ENCODE results near the gene SPON1. TPM values are rescaled to one million over a fixed set of nuclear protein-coding genes. Genes with fewer than 3 reads are reported as not detected.
A peak's percentile ranks its signal among the peaks of the same experiment; 100 is the strongest.

The SPON1 gene
- total RNA-seq, 3 donors from 2014 or later (not counting 1 experiment from before 2014, with no cell fraction given), result 0.09 to 0.18 TPM; not detected in 1

GRCh38 chr11:14234446-14234845, 271.9 kb downstream of the SPON1 start:
- no peaks in the 10 kb centered on the region for H3K36me3 Mint-ChIP-seq
- Histone ChIP-seq H3K27me3 (ENCODE audit: control insufficient read depth, insufficient read depth, low read length) (no peaks in the 10 kb centered on the region), H3K4me3 (ENCODE audit: low read length) (no peak overlapping the region), H3K4me1 (ENCODE audit: control insufficient read depth, insufficient read depth, low read length) (peaks cover 11% of the 10 kb centered on the region), H3K27ac (ENCODE audit: low read length) (no peak overlapping the region), H3K9me3 (ENCODE audit: control insufficient read depth, insufficient read depth, low read length) (no peaks in the 10 kb centered on the region), H3K36me3 (ENCODE audit: control insufficient read depth, insufficient read depth, low read length) (no peaks in the 10 kb centered on the region)
- WGBS (ENCODE audit: insufficient coverage), result 89% methylated on average over 6 of the region's 6 CpGs
- intact Hi-C loops (cut with micrococcal nuclease), result no loop called here
- no peaks in the 10 kb centered on the region for H3K9me3 Mint-ChIP-seq
- no peak overlapping the region for H3K27ac Mint-ChIP-seq
- ATAC-seq (no peak), DNase-seq (no peak)
- H3K4me1 Mint-ChIP-seq, result no peaks in the 10 kb centered on the region
- TF ChIP-seq CTCF (IDR thresholded peaks at IDR 0.05), result no peak
- H3K27me3 Mint-ChIP-seq (ENCODE audit: low read depth in 2 of 2), result peaks cover 19 to 21% of the 10 kb centered on the region in 2 donors
- H3K4me3 Mint-ChIP-seq, result no peak overlapping the region

GRCh38 chr11:14235701-14236100, 273.2 kb downstream of the SPON1 start:
- Mint-ChIP-seq H3K27me3 (ENCODE audit: low read depth in 2 of 2) (peaks cover 18 to 21% of the 10 kb centered on the region in 2 donors), H3K4me3 (no peak overlapping the region), H3K36me3 (no peaks in the 10 kb centered on the region), H3K9me3 (no peaks in the 10 kb centered on the region), H3K27ac (no peak overlapping the region), H3K4me1 (no peaks in the 10 kb centered on the region)
- H3K36me3 ChIP-seq (ENCODE audit: control insufficient read depth, insufficient read depth, low read length), result no peaks in the 10 kb centered on the region
- peaks cover 11% of the 10 kb centered on the region for H3K4me1 ChIP-seq (ENCODE audit: control insufficient read depth, insufficient read depth, low read length)
- H3K27me3 ChIP-seq (ENCODE audit: control insufficient read depth, insufficient read depth, low read length), result no peaks in the 10 kb centered on the region
- DNase-seq (no peak), ATAC-seq (no peak)
- no peak for TF ChIP-seq CTCF (IDR thresholded peaks at IDR 0.05)
- H3K27ac ChIP-seq (ENCODE audit: low read length), result no peak overlapping the region
- 91% methylated on average over 1 of the region's 1 CpG for WGBS (ENCODE audit: insufficient coverage)
- no peaks in the 10 kb centered on the region for H3K9me3 ChIP-seq (ENCODE audit: control insufficient read depth, insufficient read depth, low read length)
- intact Hi-C loops (cut with micrococcal nuclease), result no loop called here
- no peak overlapping the region for H3K4me3 ChIP-seq (ENCODE audit: low read length)

GRCh38 chr11:14237444-14237961, 275.0 kb downstream of the SPON1 start:
- no peaks in the 10 kb centered on the region for H3K27me3 ChIP-seq (ENCODE audit: control insufficient read depth, insufficient read depth, low read length)
- no peaks in the 10 kb centered on the region for H3K36me3 Mint-ChIP-seq
- DNase-seq, result peak in 1 of 2 donors; percentile 12
- 11% methylated on average over 9 of the region's 9 CpGs for WGBS (ENCODE audit: insufficient coverage)
- no peak overlapping the region for H3K4me3 ChIP-seq (ENCODE audit: low read length)
- H3K4me3 Mint-ChIP-seq, result no peak overlapping the region
- peaks cover 11% of the 10 kb centered on the region for H3K4me1 ChIP-seq (ENCODE audit: control insufficient read depth, insufficient read depth, low read length)
- intact Hi-C loops (cut with micrococcal nuclease), result no loop called here
- no peaks in the 10 kb centered on the region for H3K9me3 Mint-ChIP-seq
- H3K4me1 Mint-ChIP-seq, result no peaks in the 10 kb centered on the region
- no peaks in the 10 kb centered on the region for H3K36me3 ChIP-seq (ENCODE audit: control insufficient read depth, insufficient read depth, low read length)
- peaks cover 15 to 20% of the 10 kb centered on the region in 2 donors for H3K27me3 Mint-ChIP-seq (ENCODE audit: low read depth in 2 of 2)
- peak; percentile 26 to 51 (median 40) for ATAC-seq
- H3K9me3 ChIP-seq (ENCODE audit: control insufficient read depth, insufficient read depth, low read length), result no peaks in the 10 kb centered on the region
- no peak overlapping the region for H3K27ac ChIP-seq (ENCODE audit: low read length)
- TF ChIP-seq CTCF (IDR thresholded peaks at IDR 0.05), result no peak
- H3K27ac Mint-ChIP-seq, result no peak overlapping the region

GRCh38 chr11:14240221-14240620, 277.7 kb downstream of the SPON1 start:
- H3K4me1 ChIP-seq (ENCODE audit: control insufficient read depth, insufficient read depth, low read length), result peaks cover 11% of the 10 kb centered on the region
- peaks cover 6 to 8% of the 10 kb centered on the region in 2 donors for H3K27me3 Mint-ChIP-seq (ENCODE audit: low read depth in 2 of 2)
- no peaks in the 10 kb centered on the region for H3K36me3 Mint-ChIP-seq
- H3K27ac ChIP-seq (ENCODE audit: low read length), result no peak overlapping the region
- no peaks in the 10 kb centered on the region for H3K27me3 ChIP-seq (ENCODE audit: control insufficient read depth, insufficient read depth, low read length)
- H3K27ac Mint-ChIP-seq, result no peak overlapping the region
- no peaks in the 10 kb centered on the region for H3K4me1 Mint-ChIP-seq
- H3K4me3 Mint-ChIP-seq, result no peak overlapping the region
- TF ChIP-seq CTCF (IDR thresholded peaks at IDR 0.05), result no peak
- H3K9me3 ChIP-seq (ENCODE audit: control insufficient read depth, insufficient read depth, low read length), result no peaks in the 10 kb centered on the region
- ATAC-seq (no peak), DNase-seq (no peak)
- H3K36me3 ChIP-seq (ENCODE audit: control insufficient read depth, insufficient read depth, low read length), result no peaks in the 10 kb centered on the region
- intact Hi-C loops (cut with micrococcal nuclease), result no loop called here
- no peak overlapping the region for H3K4me3 ChIP-seq (ENCODE audit: low read length)
- H3K9me3 Mint-ChIP-seq, result no peaks in the 10 kb centered on the region

Data from natural killer cell (primary cell).